ENCODE results near the gene RPS14. TPM values are rescaled to one million over a fixed set of nuclear protein-coding genes. Genes with fewer than 3 reads are reported as not detected.
"Not testable (repeated sequence)": the region's sequence is repeated elsewhere in the genome, so short reads cannot be mapped to it uniquely, and the experiment has no call there.

The RPS14 gene
- total RNA-seq, 1 donor from 2014 or later, result 1,375 TPM

DNA sequence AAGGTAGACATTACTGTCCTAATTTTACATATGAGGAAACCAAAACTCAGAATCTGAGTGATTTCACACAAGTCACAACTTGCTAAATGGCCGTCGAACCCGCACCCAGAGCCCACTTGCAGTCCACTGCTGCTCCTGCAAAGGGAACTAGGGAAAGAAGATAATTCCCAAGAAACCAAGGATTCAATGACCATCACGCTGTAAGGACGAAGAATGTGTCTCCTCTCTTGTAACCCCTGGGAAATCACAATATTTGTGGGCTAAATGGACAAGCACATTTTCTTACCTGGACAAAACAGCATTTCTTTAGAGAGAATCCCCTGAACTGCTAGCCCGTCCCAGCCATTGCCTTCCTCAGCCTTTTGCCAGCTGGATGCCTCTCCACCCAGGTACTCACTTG lies 2.4 kb downstream of the RPS14 start:
- no peak for DNase-seq (ENCODE audit: extremely low read depth, low read depth, low spot score)

DNA sequence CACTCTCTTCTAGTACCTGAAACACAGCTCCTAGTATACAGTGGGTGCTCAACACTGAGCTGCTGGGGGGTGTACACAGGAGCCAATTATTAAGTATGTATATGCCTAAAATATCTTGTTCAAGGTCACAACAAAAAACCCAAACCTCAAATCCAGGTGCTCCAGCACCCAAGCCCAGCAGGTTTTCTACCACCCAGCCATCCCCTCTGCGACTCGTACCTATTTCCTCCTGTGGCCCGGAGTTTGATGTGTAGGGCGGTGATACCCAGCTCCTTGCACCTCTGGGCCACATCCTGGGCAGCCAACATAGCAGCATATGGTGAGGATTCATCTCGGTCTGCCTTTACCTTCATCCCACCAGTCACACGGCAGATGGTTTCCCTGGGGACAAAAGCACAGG lies 3.0 kb downstream of the RPS14 start:
- DNase-seq (ENCODE audit: extremely low read depth, low read depth, low spot score), result no peak

DNA sequence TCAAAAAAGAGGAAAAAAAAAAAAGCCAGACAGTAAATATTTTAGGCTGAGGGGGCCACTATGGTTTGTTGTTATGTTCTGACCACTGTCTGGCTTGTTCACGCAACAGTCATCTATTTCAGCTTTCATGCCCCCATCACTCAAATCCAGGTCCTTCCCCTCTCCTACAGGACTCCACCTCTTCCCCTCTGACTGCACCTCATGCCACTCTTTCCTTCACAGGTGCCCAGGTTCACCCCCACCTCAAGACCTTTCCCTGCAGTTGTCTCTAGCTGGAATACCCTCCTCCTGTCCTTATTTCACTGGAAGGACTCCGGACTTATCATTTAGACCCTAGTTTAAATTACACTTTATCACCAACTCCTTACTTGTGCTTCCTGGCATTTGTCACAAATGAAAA lies 3.5 kb downstream of the RPS14 start:
- no peak for DNase-seq (ENCODE audit: extremely low read depth, low read depth, low spot score)

DNA sequence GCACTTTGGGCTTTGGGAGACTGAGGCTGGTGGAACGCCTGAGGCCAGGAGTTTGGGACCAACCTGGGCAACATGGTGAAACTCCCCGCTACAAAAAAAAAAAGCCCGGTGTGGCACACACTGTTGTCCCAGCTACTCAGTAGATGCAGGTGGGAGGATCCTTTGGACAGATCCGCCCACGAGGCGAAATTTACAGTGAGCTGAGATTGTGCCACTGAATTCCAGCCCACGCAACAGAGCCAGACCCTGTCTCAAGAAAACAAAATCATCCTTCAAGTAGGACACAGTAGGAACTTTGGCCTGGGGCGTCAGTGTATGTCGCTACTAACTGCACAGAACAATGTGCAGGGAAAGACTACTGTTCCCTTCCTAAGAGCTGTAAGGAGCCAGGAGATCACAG lies 4.8 kb downstream of the RPS14 start:
- no peak for DNase-seq (ENCODE audit: extremely low read depth, low read depth, low spot score)

DNA sequence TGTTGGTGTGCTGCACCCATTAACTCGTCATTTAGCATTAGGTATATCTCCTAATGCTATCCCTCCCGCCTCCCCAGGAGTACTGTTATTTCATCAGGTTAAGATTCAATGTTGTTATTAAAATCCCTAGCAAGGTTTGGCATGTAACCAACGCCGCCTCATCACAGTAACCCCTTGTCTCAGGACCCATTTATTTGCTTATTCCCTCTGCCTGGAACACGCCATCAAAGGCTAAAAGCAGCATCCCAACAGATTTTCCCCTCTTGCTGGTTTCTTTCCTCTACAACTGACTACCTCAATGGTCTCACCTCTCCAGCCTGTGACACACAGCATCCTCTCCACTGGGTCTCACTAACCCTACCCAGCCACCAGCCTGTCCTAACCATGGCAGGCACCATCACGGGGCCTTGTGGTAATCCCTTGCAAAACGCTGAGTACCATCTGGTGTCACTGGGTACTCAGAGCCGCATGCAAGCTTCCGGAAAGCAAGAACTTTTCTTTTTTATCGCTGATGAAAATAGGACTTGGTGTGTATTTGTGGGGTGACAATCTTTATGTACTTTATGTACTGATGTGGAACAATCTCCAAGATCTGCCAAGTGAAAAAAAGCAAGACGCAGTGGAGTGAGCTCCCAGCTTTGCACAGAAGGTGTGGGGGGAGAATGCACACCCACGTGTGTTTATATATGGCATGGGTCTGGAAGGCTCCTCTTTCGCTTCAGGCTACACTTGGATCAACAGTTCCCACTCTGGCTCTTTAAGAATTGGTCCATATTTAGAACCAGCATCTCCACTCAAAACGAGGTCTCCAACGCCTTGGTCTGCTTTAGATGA lies 6.1 kb downstream of the RPS14 start:
- DNase-seq (ENCODE audit: extremely low read depth, low read depth, low spot score), result no peak

DNA sequence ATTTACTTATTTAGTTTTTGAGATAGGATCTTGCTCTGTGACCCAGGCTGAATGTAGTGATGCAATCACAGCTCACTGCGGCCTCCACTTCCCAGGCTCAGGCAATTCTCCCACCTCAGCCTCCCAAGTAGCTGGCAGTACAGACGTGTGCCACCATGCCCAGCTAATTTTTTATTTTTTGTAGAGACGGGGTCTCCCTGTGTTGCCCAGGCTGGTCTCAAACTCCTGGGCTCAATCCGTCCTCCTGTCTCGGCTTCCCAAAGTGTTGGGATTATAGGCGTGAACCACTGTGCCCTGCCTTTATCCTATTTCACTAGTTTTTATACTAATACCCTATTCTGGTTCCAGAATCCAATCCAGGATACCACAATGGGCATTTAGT lies 6.8 kb downstream of the RPS14 start:
- DNase-seq (ENCODE audit: extremely low read depth, low read depth, low spot score), result no peak

DNA sequence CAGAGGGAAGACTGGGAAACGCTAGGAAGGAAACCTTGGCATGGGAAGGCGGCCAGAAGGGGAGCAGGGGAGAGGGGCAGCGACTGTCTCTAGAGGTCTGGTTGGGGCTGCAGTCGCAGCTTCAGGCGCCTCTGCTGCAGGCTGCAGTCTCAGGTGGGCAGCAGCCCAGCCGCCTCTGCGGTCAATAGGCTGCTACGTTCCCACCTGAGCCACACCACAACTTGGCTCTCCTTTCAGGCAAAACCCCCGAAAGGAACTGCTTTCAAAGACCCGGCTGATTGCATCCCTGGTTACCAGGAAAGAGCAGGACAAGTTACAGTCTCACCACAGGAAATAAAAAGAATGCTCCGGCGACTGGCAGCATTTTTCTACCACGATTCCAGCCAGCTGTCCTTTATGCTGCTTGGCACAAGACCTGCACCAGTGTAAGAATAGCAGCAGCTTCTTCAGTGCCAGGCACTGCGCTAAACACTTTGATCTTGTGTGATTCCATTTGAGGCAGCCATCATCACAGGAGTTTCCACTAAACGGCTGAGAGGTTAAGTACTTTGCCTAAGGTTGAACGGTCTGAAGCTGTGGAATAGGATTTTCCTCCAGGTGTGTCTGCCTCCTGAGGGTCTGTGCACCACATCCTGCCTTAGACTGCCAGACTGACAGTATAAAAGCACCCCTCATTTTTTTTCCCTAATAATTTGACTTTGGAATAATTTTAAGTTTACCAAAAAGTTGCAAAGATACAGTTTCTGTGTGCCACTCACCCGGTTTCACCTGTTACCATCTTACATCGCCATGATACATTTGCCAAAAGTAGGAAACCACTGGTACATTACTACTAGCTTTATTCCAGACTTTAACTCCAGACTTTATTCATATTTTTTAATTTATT lies 7.5 kb downstream of the RPS14 start:
- DNase-seq (ENCODE audit: extremely low read depth, low read depth, low spot score), result no peak

DNA sequence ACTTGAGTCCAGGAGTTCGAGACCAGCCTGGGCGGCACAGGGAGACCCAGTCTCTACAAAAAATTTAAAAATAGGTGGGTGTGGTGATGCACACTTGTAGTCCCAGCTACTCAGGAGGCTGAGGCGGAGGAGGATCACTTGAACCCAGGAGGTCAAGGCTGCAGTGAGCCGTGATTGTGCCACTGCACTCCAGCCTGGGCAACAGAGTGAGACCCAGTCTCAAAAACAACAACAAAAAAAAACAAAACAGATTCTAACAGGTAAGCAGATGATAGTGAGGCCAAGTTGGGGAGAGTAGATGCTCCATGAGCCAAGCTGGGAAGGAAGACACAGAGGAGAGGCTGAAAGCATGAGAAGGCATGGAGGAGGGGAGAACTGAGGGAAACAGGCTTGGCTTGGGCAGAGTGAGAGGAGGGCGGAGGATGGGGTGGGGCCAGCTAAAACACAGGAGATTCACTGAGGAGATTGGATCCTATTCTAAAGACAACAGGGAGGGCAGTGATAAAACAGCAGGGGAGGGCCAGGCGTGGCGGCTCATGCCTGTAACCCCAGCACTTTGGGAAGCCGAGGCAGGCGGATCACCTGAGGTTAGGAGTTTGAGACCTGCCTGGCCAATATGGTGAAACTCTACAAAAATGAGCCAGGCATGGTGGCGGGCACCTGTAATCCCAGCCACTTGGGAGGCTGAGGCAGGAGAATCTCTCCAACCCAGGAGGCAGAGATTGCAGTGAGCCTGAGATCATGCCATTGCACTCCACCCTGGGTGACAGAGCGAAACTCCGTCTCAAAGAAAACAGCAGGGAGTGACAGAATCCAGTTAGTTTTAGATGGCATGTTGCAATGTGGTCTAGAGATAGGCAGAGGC lies 8.4 kb downstream of the RPS14 start:
- no peak for DNase-seq (ENCODE audit: extremely low read depth, low read depth, low spot score)

DNA sequence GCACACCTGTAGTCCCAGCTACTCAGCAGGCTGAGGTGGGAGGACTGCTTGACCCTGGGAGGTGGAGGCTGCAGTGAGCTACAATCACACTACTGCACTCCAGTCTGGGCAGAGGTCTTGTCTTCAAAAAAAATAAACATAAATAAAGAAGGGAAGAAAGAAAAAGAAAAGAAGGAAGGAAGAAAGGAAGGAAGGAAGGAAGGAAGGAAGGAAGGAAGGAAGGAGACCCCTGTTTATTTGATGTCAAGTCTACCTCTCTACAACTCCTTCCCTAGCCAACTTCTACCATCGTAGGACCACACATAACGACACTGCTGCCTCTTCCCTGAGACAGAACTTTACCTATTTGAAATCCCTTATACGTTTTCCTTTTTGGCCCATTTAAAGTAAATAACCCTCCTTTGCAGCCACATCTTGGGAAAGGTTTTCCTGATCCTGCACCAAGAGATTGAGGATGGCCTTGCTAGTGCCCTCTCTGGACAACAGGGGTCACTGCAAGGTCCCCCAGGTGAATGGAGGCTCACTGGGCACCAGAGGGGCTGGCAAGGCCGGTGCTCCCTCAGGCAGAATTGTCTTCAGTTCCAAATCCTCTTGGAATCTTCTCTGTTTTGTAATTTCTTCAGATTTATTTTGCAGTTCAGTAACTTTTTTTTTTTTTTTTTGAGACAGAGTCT lies 10.5 kb downstream of the RPS14 start:
- DNase-seq (ENCODE audit: extremely low read depth, low read depth, low spot score), result no peak

DNA sequence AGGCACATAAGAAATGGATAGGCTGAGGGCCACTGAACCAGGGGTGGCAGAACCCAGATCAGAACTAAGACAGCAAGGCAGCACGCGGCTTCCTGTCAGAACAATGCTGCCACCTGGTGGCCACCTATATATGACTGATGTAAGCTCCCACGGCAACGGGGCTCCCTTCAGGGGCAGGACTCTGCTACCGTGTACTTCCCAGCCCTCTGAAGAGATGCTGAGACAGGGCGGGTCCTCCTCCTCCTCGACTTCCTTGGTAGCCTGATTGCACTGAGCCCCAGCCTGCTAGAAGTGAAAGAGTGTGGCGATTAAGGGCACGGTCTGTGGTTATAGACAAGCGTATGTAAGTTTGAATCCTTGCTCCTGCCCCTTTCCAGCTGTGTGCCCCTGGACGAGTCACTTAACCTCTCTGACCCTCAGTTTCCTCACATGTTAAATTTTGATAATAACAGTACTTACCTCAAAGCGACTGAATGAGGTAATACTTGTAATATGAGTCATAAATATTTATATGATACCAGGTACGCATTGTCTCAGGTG lies 13.3 kb downstream of the RPS14 start:
- no peak for DNase-seq (ENCODE audit: extremely low read depth, low read depth, low spot score)

DNA sequence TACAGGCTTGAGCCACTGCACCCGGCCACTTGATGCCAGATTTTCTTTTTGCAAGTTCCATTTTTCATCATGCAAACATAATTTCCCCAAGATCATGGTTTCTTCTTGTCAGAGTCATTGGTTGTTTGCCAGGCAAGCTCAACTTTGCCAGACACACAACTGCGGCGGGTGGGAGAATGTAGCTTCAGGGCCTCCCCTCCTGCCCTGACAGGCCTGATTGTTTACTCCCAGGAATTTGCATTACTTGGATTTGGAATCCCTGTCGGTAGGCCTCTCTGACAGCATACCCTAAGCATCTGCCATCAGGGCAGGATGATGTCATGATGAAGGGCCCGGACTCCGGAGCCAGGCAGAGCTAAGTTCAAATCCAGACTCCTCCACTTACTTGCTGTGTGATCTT lies 15.1 kb downstream of the RPS14 start:
- no peak for DNase-seq (ENCODE audit: extremely low read depth, low read depth, low spot score)

DNA sequence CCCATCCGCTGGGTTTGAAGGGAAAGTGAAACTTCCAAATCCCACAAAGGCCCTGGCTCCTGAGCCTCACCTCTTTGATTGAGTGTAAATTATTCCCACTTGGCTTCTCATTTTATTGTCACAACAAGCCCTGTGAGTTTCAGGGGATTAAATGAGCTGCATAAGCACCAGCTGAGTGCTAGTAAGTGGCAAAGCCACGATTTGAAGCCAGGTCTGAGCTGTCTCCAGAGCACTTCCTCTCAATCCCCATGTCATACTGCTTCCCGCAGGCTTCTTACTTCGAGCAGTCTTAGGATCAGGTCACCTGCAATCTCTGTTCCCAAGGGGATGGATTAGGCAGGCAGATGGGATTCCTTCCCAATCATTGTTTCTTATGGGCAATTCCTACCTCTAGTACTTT lies 18.0 kb downstream of the RPS14 start:
- no peak for DNase-seq (ENCODE audit: extremely low read depth, low read depth, low spot score)

DNA sequence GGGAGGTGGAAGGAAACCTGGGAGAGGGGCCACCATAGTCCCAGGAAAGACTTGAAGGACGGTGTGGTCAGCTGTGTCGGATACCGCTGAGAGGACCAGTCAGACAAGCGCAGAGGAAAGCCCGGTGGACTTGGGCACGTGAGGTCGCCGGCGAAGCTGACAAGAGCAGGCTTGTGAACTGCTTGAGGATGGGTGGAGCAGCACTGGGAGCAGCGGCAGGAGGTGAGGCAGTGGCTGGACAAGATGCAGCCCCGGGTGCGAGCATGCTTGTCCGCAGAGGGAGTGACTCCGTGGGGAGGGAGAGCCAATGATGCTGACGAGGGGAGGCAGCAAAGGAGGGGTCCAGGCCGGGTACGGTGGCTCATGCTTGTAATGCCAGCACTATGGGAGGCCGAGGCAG lies 18.5 kb downstream of the RPS14 start:
- no peak for DNase-seq (ENCODE audit: extremely low read depth, low read depth, low spot score)

DNA sequence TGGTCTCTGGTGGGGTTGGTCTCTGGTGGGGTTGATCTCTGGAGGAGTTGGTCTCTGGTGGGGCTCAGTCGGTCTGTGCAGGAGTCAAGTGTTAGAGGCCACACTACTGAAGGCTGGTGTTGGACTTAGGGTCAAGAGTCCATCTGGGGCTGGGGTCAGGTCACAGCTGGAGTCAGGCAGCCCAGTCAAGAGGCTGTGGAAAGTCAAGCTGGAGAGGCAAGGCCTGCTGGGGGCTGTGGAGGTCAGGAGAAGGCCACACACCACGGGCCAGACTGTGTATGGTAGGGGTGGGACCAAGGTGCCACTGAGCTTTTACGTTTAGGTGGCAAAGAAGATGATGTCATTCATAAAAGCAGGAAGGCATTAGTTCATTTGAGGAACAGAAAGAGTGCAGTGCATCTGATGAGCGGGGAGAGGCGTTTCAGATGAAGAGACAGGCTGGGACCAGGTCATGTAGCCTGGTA lies 20.1 kb downstream of the RPS14 start:
- DNase-seq (ENCODE audit: extremely low read depth, low read depth, low spot score), result no peak

DNA sequence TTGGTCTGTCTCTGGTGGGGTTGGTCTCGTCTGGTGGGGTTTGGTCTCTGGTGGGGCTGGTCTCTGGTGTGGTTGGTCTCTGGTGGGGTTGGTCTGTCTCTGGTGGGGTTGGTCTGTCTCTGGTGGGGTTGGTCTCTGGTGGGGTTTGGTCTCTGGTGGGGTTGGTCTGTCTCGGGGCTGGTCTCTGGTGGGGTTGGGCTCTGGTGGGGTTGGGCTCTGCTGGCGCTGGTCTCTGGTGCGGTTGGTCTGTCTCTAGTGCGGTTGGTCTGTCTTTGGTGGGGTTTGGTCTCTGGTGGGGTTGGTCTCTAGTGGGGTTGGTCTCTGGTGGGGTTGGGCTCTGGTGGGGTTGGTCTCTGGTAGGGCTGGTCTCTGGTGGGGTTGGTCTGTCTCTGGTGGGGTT lies 20.6 kb downstream of the RPS14 start:
- DNase-seq (ENCODE audit: extremely low read depth, low read depth, low spot score), result no peak

DNA sequence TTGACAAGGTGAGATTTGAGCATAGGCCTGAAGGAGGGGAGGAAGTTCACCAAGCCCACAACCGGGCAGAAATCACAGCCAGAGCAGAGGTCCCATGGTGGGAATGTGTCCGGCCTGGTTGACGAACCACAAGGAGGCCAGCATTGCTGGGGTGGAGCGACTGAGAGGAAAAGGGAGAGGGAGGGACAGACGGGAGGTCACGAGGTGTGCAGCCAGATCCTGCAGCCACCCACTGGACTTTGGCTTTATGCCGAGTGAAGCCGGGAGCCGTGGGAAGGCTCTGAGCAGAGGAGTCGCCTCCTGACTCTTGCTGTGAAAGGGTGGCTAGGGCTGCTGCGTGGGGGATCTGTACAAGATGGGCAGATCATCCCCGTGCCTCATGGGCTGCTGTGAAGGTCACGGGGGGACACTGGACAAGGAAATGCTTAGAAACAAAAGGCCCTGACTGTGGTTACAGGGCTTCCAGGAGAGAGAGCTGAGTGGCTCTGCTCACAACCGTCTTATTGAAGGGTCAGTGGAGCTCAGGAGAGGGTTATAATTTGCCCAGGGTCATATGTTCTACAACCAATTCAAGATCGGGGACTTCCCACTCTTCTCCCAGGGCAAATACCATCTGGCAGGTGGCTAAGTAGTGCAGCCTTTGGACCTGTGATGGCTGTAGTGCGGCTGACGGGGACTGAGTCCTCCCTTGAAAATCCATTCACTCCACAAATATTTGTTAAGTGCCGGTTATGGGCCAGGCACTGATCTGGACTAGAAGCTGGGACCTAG lies 21.2 kb downstream of the RPS14 start:
- DNase-seq (ENCODE audit: extremely low read depth, low read depth, low spot score), result no peak

DNA sequence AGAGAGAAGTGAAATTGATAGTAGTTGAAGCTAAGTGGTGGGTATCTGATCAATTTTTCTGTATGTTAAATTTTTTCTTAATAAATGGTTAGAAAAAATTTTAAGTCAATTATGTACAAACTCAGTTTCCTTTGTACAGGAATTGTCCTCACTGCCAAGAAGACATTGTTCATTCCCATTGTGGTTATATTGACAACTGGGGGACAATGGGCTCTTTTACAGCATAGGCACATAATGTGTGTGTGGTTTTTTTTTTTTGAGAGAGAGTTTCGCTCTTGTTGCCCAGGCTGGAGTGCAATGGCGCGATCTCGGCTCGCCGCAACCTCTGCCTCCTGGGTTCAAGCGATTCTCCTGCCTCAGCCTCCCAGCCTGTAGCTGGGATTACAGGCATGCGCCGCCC lies 23.4 kb downstream of the RPS14 start:
- DNase-seq (ENCODE audit: extremely low read depth, low read depth, low spot score), result not testable (repeated sequence)

DNA sequence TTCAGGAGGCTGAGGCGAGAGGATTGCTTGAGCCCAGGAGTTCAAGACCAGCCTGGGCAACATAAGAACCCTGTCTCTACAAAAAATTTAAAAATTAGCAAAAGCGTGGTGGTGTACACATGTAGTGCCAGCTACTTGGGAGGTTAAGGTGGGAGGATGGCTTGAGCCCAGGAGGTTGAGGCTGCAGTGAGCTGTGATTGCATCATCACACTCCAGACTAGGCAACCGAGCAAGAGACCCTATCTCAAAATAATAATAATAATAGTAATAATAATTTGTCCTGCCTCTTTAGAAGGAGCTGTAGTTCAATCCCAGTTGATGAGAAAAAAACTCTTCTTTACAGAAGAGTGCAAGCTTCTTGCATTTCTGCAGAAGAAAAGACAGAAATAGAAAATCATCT lies 26.8 kb downstream of the RPS14 start:
- DNase-seq (ENCODE audit: extremely low read depth, low read depth, low spot score), result no peak

DNA sequence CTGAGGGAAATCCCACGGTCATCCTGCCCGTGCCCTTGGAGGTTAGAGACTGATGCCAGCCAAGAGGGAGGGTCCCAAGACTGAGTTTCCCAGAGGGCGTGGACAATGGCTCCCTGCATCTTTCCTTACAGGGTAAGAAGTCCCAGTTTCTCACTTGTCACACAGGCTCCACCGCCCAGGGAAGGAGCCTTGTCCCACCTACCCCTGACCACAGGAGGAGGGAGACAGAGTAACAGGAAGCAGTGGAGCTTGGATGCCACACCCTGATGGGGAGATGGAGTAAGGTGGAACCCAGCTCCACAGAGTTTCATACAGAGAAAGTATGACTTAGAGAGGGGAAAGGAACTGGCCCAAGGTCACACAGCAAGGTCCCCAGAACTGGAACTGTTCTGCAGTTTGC lies 27.5 kb downstream of the RPS14 start:
- DNase-seq (ENCODE audit: extremely low read depth, low read depth, low spot score), result no peak
